ENCODE data around the gene GSTM3. TPM values are rescaled to one million over a fixed set of nuclear protein-coding genes. Genes with fewer than 3 reads are reported as not detected.

The GSTM3 gene
- total RNA-seq: 10 to 100 TPM; 10.7 to 13.2 TPM
- polyA plus RNA-seq: 10 to 100 TPM; 60.0 to 96.3 (median 62.1) TPM
- 19.4 to 59.6 (median 35.6) reads per million in 6 experiments for total RNA-seq

DNA sequence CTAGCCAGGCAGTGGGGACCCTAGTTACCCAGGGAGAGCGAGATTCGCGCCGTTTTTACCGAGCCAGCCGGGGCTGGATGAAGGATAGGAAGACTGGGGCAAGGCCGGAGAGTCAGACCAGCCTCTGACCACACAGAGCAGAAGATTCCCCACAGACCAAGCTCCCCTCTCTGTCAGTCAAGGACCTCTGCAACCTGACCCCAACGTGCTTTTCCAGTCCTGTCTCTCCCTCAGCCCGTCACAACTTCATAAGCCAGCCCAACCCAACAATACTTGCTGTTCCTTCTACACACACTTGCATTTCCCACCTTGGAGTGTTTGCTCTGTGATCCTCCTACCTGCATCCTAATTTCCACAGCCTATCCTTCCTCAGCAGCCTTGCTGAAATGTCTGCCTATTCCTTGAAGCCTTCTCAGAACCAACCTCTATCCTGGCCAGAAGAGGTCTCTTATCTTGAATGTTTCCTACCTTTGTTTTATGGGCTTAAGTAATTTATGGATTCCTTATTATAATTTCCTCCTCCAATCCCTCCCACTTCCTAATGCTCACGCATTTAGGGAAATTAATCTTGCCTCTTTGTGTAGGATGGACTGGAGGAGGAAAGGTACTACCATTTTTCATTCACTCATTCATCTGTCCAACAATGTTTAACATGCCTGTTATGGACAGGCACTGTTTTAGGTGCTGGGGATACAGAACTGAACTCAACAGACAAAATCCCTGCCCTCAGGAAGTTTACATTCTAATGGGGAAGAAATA lies at the start of gene GSTM3:
GSTM3 (minus strand) TSS at position 424 of the 759 bp plus-strand sequence. CDS start 751 bp downstream, outside the sequence.
- H3K4me1 Mint-ChIP-seq: peaks cover 12 to 19% (median 15%) of the 10 kb centered on the region in 4 donors
- H3K9me3 Mint-ChIP-seq: no peaks in the 10 kb centered on the region
- peak within 1 kb of the TSS; percentile 69 to 94 (median 86) for H3K4me3 Mint-ChIP-seq
- ATAC-seq (peak; percentile 9 to 13), DNase-seq (peak in 1 of 10 donors; percentile 2)
- peaks cover 0 to 5% (median 0%) of the 10 kb centered on the region in 3 donors for H3K36me3 Mint-ChIP-seq
- H3K27me3 Mint-ChIP-seq: peaks cover 0 to 24% (median 2%) of the 10 kb centered on the region in 5 donors
- H3K27ac Mint-ChIP-seq: peak within 1 kb of the TSS; percentile 10 to 96 (median 90)
- POLR2A ChIA-PET: no interaction called here

DNA sequence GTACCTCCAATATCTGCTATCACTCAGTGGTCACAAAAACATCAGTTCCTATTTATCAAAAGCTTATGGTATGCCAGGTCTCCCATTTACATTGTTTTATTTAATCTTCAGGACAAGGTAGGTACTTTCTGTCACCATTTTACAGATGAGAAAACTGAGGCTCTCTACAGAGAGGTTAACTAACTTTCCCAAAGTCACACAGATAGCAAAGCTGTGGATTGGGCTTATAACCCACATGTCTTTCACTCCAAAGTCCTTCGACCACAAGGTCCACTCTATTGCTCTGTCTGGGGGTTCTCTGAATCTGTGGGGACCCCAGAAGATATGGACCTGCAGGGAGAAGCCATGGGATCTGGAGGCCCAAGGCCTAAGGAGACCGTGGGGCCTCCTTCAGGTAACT lies 49.5 kb upstream of the GSTM3 start:
- ATAC-seq (no peak), DNase-seq (no peak)
- POLR2A ChIA-PET: interaction anchor here (0.8 to 4.2 kb wide), 12 partner anchors 11 to 1717 kb away, joined by 3 to 41 read pairs (median 4); partner anchors contain the start of genes AHCYL1 and GNAI3
- Mint-ChIP-seq H3K27me3 (no peaks in the 10 kb centered on the region), H3K36me3 (no peaks in the 10 kb centered on the region), H3K9me3 (no peaks in the 10 kb centered on the region), H3K4me1 (peaks cover 19 to 67% (median 64%) of the 10 kb centered on the region in 4 donors), H3K27ac (peak overlapping the region; percentile 80 to 91 (median 88)), H3K4me3 (peak overlapping the region in 6 of 10 donors; percentile 22 to 70 (median 52))

DNA sequence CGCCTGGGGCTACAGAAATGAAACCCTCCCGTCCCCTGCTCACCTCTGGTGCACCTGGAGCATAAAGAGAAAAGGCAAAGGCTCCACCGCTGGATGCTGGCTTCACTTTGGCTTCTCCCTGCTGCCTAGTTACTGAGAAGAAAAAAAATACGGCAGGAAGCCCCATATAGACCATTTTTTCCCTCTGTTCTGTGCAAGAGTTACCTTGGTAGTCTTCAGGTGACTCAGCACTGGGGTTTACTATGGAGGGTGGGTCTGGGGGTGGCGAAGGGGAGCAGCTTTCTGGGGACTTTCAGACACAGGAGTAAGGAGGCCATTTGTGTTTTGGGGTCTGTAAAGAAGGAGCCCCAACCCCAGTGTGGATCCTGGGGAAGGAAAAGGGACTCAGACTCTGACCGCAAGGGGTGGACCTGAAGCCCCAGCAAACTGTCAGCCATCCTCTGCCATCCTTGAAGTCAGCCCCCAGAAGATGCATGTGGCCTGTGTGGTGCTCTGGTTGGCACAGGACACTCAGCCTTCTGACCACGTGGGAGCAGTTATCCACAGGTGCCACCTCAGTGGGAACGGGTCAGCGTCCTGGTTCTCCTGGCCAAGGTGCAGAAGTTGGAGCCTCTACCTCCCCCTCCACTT lies 48.8 kb upstream of the GSTM3 start:
- Mint-ChIP-seq H3K36me3 (no peaks in the 10 kb centered on the region), H3K27me3 (no peaks in the 10 kb centered on the region), H3K27ac (peak overlapping the region; percentile 29 to 91 (median 83)), H3K4me3 (peak overlapping the region in 7 of 10 donors; percentile 22 to 49 (median 37)), H3K9me3 (no peaks in the 10 kb centered on the region), H3K4me1 (peaks cover 23 to 62% (median 60%) of the 10 kb centered on the region in 4 donors)
- DNase-seq (no peak), ATAC-seq (no peak)
- POLR2A ChIA-PET: interaction anchor here (1.0 to 4.2 kb wide), 8 partner anchors 12 to 1718 kb away, joined by 3 to 41 read pairs (median 4); partner anchors contain the start of genes AHCYL1 and GNAI3

GRCh38 chr1:109788695-109789521 lies 48.1 kb upstream of the GSTM3 start:
- peaks cover 20 to 55% (median 54%) of the 10 kb centered on the region in 4 donors for H3K4me1 Mint-ChIP-seq
- peak overlapping the region in 5 of 10 donors; percentile 36 to 49 (median 37) for H3K4me3 Mint-ChIP-seq
- no peaks in the 10 kb centered on the region for H3K27me3 Mint-ChIP-seq
- H3K27ac Mint-ChIP-seq: peak overlapping the region in 9 of 10 donors; percentile 56 to 89 (median 77)
- no peaks in the 10 kb centered on the region for H3K9me3 Mint-ChIP-seq
- POLR2A ChIA-PET: interaction anchor here (1.0 to 2.0 kb wide), 2 partner anchors 12 to 16 kb away, joined by 3 to 11 read pairs; no protein-coding TSS in a partner anchor
- no peaks in the 10 kb centered on the region for H3K36me3 Mint-ChIP-seq
- ATAC-seq (no peak), DNase-seq (no peak)

GRCh38 chr1:109787845-109788601 lies 47.2 kb upstream of the GSTM3 start:
- Mint-ChIP-seq H3K27me3 (no peaks in the 10 kb centered on the region), H3K9me3 (no peaks in the 10 kb centered on the region), H3K36me3 (no peaks in the 10 kb centered on the region), H3K27ac (peak overlapping the region in 2 of 10 donors; percentile 13 to 56), H3K4me1 (peaks cover 14 to 46% (median 45%) of the 10 kb centered on the region in 4 donors), H3K4me3 (peak overlapping the region in 1 of 10 donors; percentile 37)
- POLR2A ChIA-PET: no interaction called here
- DNase-seq (no peak), ATAC-seq (no peak)

- H3K9me3 Mint-ChIP-seq: no peaks in the 10 kb centered on the region
- H3K4me1 Mint-ChIP-seq: peaks cover 13 to 40% (median 39%) of the 10 kb centered on the region in 4 donors
- no peak for ATAC-seq
- no peaks in the 10 kb centered on the region for H3K27me3 Mint-ChIP-seq
- no peak overlapping the region for H3K4me3 Mint-ChIP-seq
- H3K36me3 Mint-ChIP-seq: no peaks in the 10 kb centered on the region
- POLR2A ChIA-PET: no interaction called here
- H3K27ac Mint-ChIP-seq: peak overlapping the region in 2 of 10 donors; percentile 13 to 82
- no peak for DNase-seq
Measured at GRCh38 chr1:109787211-109787844, 46.5 kb upstream of the GSTM3 start.

DNA sequence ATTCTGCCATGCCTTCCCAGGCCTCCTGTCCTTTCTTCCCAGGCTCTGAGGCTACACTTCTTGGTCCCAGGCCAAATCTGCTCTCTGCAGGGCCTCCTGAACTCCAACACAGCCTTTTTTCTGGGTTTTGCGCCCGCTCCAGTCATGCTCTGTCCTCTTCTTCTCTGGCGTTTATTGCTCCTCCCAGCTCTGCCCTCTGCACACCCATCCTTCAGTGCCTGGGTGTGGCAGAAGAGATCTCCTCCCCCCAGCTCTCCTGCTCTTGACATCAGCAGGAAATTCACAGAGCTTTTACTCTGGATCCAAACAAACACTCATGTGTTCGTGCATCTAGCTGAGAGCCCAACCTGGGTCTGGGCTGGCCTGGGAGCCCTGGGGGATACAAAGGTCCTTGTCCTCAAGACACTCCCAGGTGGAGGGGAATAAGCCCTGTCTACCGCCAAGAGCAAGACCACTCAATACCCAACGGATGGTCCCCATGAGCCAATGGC lies 45.7 kb upstream of the GSTM3 start:
- no peak overlapping the region for H3K4me3 Mint-ChIP-seq
- DNase-seq: no peak
- H3K36me3 Mint-ChIP-seq: no peaks in the 10 kb centered on the region
- no peaks in the 10 kb centered on the region for H3K27me3 Mint-ChIP-seq
- no peak for ATAC-seq
- H3K27ac Mint-ChIP-seq: peak overlapping the region in 3 of 10 donors; percentile 6 to 53 (median 53)
- POLR2A ChIA-PET: no interaction called here
- peaks cover 13 to 34% (median 34%) of the 10 kb centered on the region in 4 donors for H3K4me1 Mint-ChIP-seq
- peaks cover 0 to under 1% (median 0%) of the 10 kb centered on the region in 9 donors for H3K9me3 Mint-ChIP-seq

DNA sequence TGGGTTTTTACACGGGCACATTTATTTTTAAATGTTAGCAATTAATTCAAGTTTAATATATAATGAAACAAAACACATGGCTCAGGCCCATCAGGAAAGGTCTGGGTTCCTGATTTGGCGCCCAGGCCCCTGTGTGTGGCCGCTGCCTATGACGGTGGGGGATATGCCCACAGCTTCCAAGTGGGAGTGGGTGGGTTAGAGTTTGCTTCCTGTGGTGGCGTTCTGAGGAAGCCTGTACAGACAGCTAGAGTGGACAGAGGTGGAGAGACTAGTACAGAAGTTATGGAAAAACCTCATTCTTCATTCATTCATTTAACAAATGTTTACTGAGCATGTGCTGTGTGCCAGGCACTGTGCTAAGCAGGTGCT lies 45.3 kb upstream of the GSTM3 start:
- Mint-ChIP-seq H3K27me3 (no peaks in the 10 kb centered on the region), H3K9me3 (peaks cover 0 to 3% (median 0%) of the 10 kb centered on the region in 9 donors), H3K36me3 (peaks cover 0 to under 1% (median 0%) of the 10 kb centered on the region in 3 donors), H3K4me1 (peaks cover 12 to 29% (median 29%) of the 10 kb centered on the region in 4 donors), H3K27ac (peak overlapping the region in 1 of 10 donors; percentile 48), H3K4me3 (no peak overlapping the region)
- POLR2A ChIA-PET: no interaction called here
- ATAC-seq: no peak
- no peak for DNase-seq

DNA sequence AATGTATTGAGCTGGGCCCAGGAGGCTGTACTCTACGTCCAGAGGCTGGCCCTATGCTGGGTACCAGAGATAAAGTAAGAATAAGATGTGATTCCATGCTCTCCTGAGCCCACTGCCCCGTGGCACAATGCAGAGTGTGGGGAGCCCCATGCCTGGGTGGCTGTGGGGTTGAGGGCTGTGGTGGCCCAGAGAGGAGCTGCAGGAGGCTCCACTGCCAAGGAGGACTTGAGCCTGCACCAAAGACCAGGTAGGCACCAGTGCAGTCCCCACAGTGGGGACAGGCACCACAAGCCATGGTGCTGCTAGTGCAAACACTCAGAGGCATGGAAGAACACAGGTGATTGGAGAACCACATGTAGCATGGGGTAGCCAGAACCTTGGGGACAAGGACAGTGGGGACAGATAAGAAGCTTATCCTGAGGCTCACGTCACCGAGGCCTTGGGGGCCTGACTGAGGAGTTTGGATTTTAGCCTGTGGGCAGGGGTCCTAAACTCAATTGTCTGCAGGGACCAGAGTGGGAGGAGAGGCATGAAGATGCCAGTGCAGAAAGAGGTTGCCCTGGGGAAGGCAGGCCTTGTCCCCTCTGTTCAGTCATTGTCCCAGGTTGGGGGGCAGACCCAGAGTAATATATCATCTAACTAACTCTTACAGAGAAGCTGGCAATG lies 44.7 kb upstream of the GSTM3 start:
- POLR2A ChIA-PET: no interaction called here
- H3K27ac Mint-ChIP-seq: peak overlapping the region in 1 of 10 donors; percentile 76

GRCh38 chr1:109784551-109785252 lies 43.9 kb upstream of the GSTM3 start:
- peaks cover 12 to 15% (median 15%) of the 10 kb centered on the region in 4 donors for H3K4me1 Mint-ChIP-seq
- POLR2A ChIA-PET: no interaction called here
- no peak overlapping the region for H3K4me3 Mint-ChIP-seq
- no peaks in the 10 kb centered on the region for H3K27me3 Mint-ChIP-seq
- peaks cover 0 to 8% (median 0%) of the 10 kb centered on the region in 3 donors for H3K36me3 Mint-ChIP-seq
- no peak for DNase-seq
- peak overlapping the region in 2 of 10 donors; percentile 26 to 28 for H3K27ac Mint-ChIP-seq
- ATAC-seq: no peak
- H3K9me3 Mint-ChIP-seq: peaks cover 0 to 11% (median 0%) of the 10 kb centered on the region in 9 donors

More for the DNA sequence above, 44.7 kb upstream of the GSTM3 start:
- H3K4me1 Mint-ChIP-seq: peaks cover 12 to 24% (median 24%) of the 10 kb centered on the region in 4 donors
- ATAC-seq (no peak), DNase-seq (no peak)
- no peak overlapping the region for H3K4me3 Mint-ChIP-seq
- H3K9me3 Mint-ChIP-seq: peaks cover 0 to 8% (median 0%) of the 10 kb centered on the region in 9 donors
- H3K36me3 Mint-ChIP-seq: peaks cover 0 to 6% (median 0%) of the 10 kb centered on the region in 3 donors
- H3K27me3 Mint-ChIP-seq: no peaks in the 10 kb centered on the region
